ENCODE data around the gene DDX42.
"Not testable (repeated sequence)": the region's sequence is repeated elsewhere in the genome, so short reads cannot be mapped to it uniquely, and the experiment has no call there.

Gene DDX42

GRCh38 chr17:63859257-63859656 is 85.3 kb downstream of the DDX42 start:
- no peak overlapping the region for H3K9ac ChIP-seq (ENCODE audit: low read depth in 1 of 2, low read length in 2 of 2)
- H3K27me3 ChIP-seq (ENCODE audit: control insufficient read depth in 2 of 2, insufficient read depth in 2 of 2, low read length in 2 of 2), result no peaks in the 10 kb centered on the region
- no peak overlapping the region for H3K27ac ChIP-seq (ENCODE audit: low read depth in 2 of 2, low read length in 2 of 2)
- no peak overlapping the region for H3K4me3 ChIP-seq (ENCODE audit: low read length in 2 of 2)
- H3K36me3 ChIP-seq (ENCODE audit: control insufficient read depth in 2 of 2, insufficient read depth in 2 of 2, low read length in 2 of 2), result no peaks in the 10 kb centered on the region
- H3K9me3 ChIP-seq (ENCODE audit: control insufficient read depth in 2 of 2, low read length in 2 of 2), result no peaks in the 10 kb centered on the region
- no peaks in the 10 kb centered on the region for H3K4me1 ChIP-seq (ENCODE audit: control insufficient read depth in 2 of 2, insufficient read depth in 2 of 2, low read length in 2 of 2)

GRCh38 chr17:63866625-63867024 is 92.7 kb downstream of the DDX42 start:
- not testable (repeated sequence) for H3K9ac ChIP-seq (ENCODE audit: low read depth in 1 of 2, low read length in 2 of 2); H3K27me3 ChIP-seq (ENCODE audit: control insufficient read depth in 2 of 2, insufficient read depth in 2 of 2, low read length in 2 of 2); H3K4me3 ChIP-seq (ENCODE audit: low read length in 2 of 2); H3K36me3 ChIP-seq (ENCODE audit: control insufficient read depth in 2 of 2, insufficient read depth in 2 of 2, low read length in 2 of 2); H3K4me1 ChIP-seq (ENCODE audit: control insufficient read depth in 2 of 2, insufficient read depth in 2 of 2, low read length in 2 of 2); H3K9me3 ChIP-seq (ENCODE audit: control insufficient read depth in 2 of 2, low read length in 2 of 2); H3K27ac ChIP-seq (ENCODE audit: low read depth in 2 of 2, low read length in 2 of 2)

All from mucosa of rectum (tissue), 2 donors.